ENCODE results near the gene EPB41L4B. TPM values are rescaled to one million over a fixed set of nuclear protein-coding genes. Genes with fewer than 3 reads are reported as not detected.

The EPB41L4B gene
- total RNA-seq, 2 donors from 2014 or later: 6.4 to 6.6 TPM

DNA sequence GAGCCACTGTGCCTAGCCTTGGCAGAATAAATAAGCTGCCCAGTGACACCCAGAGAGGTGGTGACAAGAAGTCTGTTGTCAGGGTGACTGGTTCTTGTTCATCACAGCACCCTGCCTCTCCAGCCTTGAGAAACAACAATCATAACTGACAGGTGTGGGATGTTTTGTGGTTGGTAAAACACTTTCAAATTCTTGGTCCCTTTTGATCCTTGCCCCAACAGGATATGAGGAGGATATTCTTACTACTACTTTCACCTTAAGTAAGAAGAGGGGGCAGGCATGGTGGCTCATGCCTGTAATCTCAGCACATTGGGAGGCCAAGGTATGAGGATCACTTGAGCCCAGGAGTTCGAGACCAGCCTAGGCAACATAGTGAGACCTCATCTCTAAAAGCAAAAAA lies 139.6 kb downstream of the EPB41L4B start:
- Mint-ChIP-seq H3K36me3 (ENCODE audit: low read depth) (no peaks in the 10 kb centered on the region), H3K27me3 (ENCODE audit: insufficient read depth) (no peaks in the 10 kb centered on the region), H3K9me3 (no peaks in the 10 kb centered on the region), H3K4me1 (no peaks in the 10 kb centered on the region), H3K27ac (no peak overlapping the region), H3K4me3 (no peak overlapping the region)
- TF ChIP-seq CTCF (conservative IDR thresholded peaks at IDR 0.05): no peak
- H3K27me3 ChIP-seq (ENCODE audit: control insufficient read depth, insufficient read depth, low read length, poor library complexity, severe bottlenecking): no peaks in the 10 kb centered on the region
- no peaks in the 10 kb centered on the region for H3K4me1 ChIP-seq (ENCODE audit: control insufficient read depth, insufficient read depth, low read length)
- no peak overlapping the region for H3K9ac ChIP-seq (ENCODE audit: extremely low read depth, low read length, poor library complexity, severe bottlenecking)
- DNase-seq: no peak
- no peak overlapping the region for H3K4me3 ChIP-seq (ENCODE audit: low read length)
- 94 to 100% methylated on average over 1 of the region's 1 CpG for WGBS, 2 experiments (ENCODE audit: insufficient coverage in 1 of 2, insufficient read length in 1 of 2)
- H3K9me3 ChIP-seq (ENCODE audit: control insufficient read depth, low read length): no peaks in the 10 kb centered on the region
- H3K36me3 ChIP-seq (ENCODE audit: control insufficient read depth, insufficient read depth, low read length): no peaks in the 10 kb centered on the region
- no peak overlapping the region for H3K27ac ChIP-seq (ENCODE audit: low read depth, low read length)

DNA sequence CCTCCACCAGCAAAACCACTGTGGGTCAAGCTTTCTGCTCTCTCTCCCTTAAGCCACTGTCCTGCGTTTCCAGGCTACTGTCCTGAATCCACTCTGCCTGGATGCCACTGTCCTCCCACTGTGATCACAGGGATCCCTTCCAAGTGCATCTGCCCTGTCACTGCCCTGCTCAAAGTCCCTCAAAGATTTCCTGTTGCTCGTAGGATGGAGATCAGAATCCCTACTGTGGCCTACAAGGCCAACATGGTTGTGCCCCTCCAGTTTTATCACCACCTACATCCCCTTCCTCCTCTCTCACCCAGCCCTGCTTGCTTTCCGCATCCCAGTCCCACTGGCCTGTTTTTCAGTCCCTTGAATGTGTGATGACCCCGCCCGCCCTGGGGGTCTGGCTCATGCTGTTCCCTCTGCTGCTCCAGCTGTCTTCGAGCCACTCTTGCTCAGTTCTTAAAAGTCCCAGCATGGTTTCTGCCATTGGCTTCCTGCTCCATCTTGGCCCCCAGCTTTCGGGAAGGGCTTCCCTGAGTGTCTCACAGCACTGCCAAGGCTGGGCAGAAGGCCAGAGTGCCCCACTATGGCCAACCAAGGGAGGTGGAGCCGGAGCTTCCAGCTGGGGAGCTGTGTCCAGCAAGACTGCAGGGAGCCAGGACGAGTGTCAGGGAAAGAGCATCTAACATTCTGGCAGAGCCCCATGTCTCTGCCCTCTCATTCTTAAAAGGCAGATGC lies 140.9 kb downstream of the EPB41L4B start:
- Mint-ChIP-seq H3K9me3 (no peaks in the 10 kb centered on the region), H3K4me3 (no peak overlapping the region), H3K4me1 (no peaks in the 10 kb centered on the region), H3K36me3 (ENCODE audit: low read depth) (no peaks in the 10 kb centered on the region), H3K27ac (no peak overlapping the region), H3K27me3 (ENCODE audit: insufficient read depth) (no peaks in the 10 kb centered on the region)
- no peak overlapping the region for H3K27ac ChIP-seq (ENCODE audit: low read depth, low read length)
- no peak for TF ChIP-seq CTCF (conservative IDR thresholded peaks at IDR 0.05)
- no peaks in the 10 kb centered on the region for H3K36me3 ChIP-seq (ENCODE audit: control insufficient read depth, insufficient read depth, low read length)
- no peaks in the 10 kb centered on the region for H3K9me3 ChIP-seq (ENCODE audit: control insufficient read depth, low read length)
- no peaks in the 10 kb centered on the region for H3K4me1 ChIP-seq (ENCODE audit: control insufficient read depth, insufficient read depth, low read length)
- H3K9ac ChIP-seq (ENCODE audit: extremely low read depth, low read length, poor library complexity, severe bottlenecking): no peak overlapping the region
- no peak overlapping the region for H3K4me3 ChIP-seq (ENCODE audit: low read length)
- no peaks in the 10 kb centered on the region for H3K27me3 ChIP-seq (ENCODE audit: control insufficient read depth, insufficient read depth, low read length, poor library complexity, severe bottlenecking)
- 84 to 87% methylated on average over 6 to 9 of the region's 9 CpGs for WGBS, 2 experiments (ENCODE audit: insufficient coverage in 1 of 2, insufficient read length in 1 of 2)
- no peak for DNase-seq

GRCh38 chr9:109176963-109177362 lies 143.9 kb downstream of the EPB41L4B start:
- no peak overlapping the region for H3K4me3 Mint-ChIP-seq
- no peaks in the 10 kb centered on the region for H3K27me3 ChIP-seq (ENCODE audit: control insufficient read depth, insufficient read depth, low read length, poor library complexity, severe bottlenecking)
- no peaks in the 10 kb centered on the region for H3K36me3 Mint-ChIP-seq (ENCODE audit: low read depth)
- H3K9ac ChIP-seq (ENCODE audit: extremely low read depth, low read length, poor library complexity, severe bottlenecking): no peak overlapping the region
- no peaks in the 10 kb centered on the region for H3K9me3 Mint-ChIP-seq
- H3K4me1 Mint-ChIP-seq: no peaks in the 10 kb centered on the region
- H3K27ac ChIP-seq (ENCODE audit: low read depth, low read length): no peak overlapping the region
- no peaks in the 10 kb centered on the region for H3K27me3 Mint-ChIP-seq (ENCODE audit: insufficient read depth)
- TF ChIP-seq CTCF (conservative IDR thresholded peaks at IDR 0.05): no peak
- H3K9me3 ChIP-seq (ENCODE audit: control insufficient read depth, low read length): no peaks in the 10 kb centered on the region
- H3K4me1 ChIP-seq (ENCODE audit: control insufficient read depth, insufficient read depth, low read length): no peaks in the 10 kb centered on the region
- WGBS, 2 experiments (ENCODE audit: insufficient coverage in 1 of 2, insufficient read length in 1 of 2): 91 to 100% methylated on average over 1 to 2 of the region's 2 CpGs
- H3K36me3 ChIP-seq (ENCODE audit: control insufficient read depth, insufficient read depth, low read length): no peaks in the 10 kb centered on the region
- no peak overlapping the region for H3K4me3 ChIP-seq (ENCODE audit: low read length)
- no peak overlapping the region for H3K27ac Mint-ChIP-seq
- DNase-seq: no peak
